HCT116 (cell line): ENCODE data around the gene SLC2A5. TPM values are rescaled to one million over a fixed set of nuclear protein-coding genes. Genes with fewer than 3 reads are reported as not detected.
A peak's percentile ranks its signal among the peaks of the same experiment; 100 is the strongest.

Experiments
- ATAC-seq: fragments of 200-7000 bp; cut with Tn5 transposase; 2 replicates; pipeline ENCODE4 v1.9.1; 2020; ENCODE audit warnings: mild to moderate bottlenecking, moderate library complexity
- BruUV-seq: library from RNA; stranded (reverse); fragments of 400-500 nt; replicated peaks from 2 replicates; lab custom pipeline; 2021; lab: Mats Ljungman, UMichigan
- CTCF ChIA-PET: fragments of 300-600 bp; sonication (Branson Sonifier 250); formaldehyde crosslinking; loops from one replicate; lab custom pipeline; 2021; ENCODE audit warnings: antibody characterized with exemption; lab: Charles Lee
- POLR2A ChIA-PET: fragments of 300-600, 350-600 bp; sonication (Branson Sonifier 250); formaldehyde crosslinking; loops from one replicate; lab custom pipeline; 2021; ENCODE audit warnings: antibody characterized with exemption; lab: Charles Lee
- RAD21 ChIA-PET, 2 experiments: fragments of 300-600 bp; sonication (Branson Sonifier 250); formaldehyde crosslinking; loops; one replicate each; lab custom pipeline; 2023; ENCODE audit warnings: low total read pairs in 2 of 2; ENCODE audit not compliant: uncharacterized antibody in 2 of 2, unreplicated experiment in 2 of 2, low non-redundant PET in 1 of 2; lab: Charles Lee
- DNase-seq: peaks from one replicate; pipeline ENCODE4 v3.0.0-alpha.2; 2010; ENCODE audit warnings: low read depth, low spot score
- H2AFZ ChIP-seq: fragments of 200-600 bp; shearing (Covaris generic), sonication (generic); 2 replicates; pipeline ENCODE4 v1.6.1; 2017; ENCODE audit warnings: low read depth, mixed run types, mixed read lengths, antibody characterized with exemption, low read length; ENCODE audit not compliant: poor library complexity, severe bottlenecking
- H3K27ac ChIP-seq: 2 replicates; pipeline ENCODE4 v1.5.1; 2012; ENCODE audit warnings: low read depth, low read length
- H3K27me3 ChIP-seq: fragments of 200-600 bp; sonication (generic); 2 replicates; pipeline ENCODE4 v1.6.1; 2016; ENCODE audit warnings: mixed run types, low read length, mixed read lengths; ENCODE audit not compliant: insufficient read depth
- H3K36me3 ChIP-seq, 2 experiments: fragments of 200-500 bp in 1 of 2; fragments of 200-600 bp in 1 of 2; sonication (Bioruptor generic) in 1 of 2; sonication (generic) in 1 of 2; 2 replicates each; pipeline versions ENCODE4 v1.5.1 to v1.6.1; 2014 to 2016; ENCODE audit warnings: low read length in 2 of 2, inconsistent platforms in 1 of 2, mixed read lengths in 1 of 2, mixed run types in 1 of 2; ENCODE audit not compliant: insufficient read depth in 2 of 2, control insufficient read depth in 1 of 2
- H3K4me1 ChIP-seq, 2 experiments: fragments of 200-600 bp in 1 of 2; sonication (generic) in 1 of 2; 2 replicates each; pipeline versions ENCODE4 v1.5.1 to v1.6.1; 2012 to 2017; ENCODE audit warnings: low read length in 2 of 2, inconsistent platforms in 1 of 2, mild to moderate bottlenecking in 1 of 2, mixed read lengths in 1 of 2, mixed run types in 1 of 2, moderate library complexity in 1 of 2; ENCODE audit not compliant: insufficient read depth in 2 of 2, control insufficient read depth in 1 of 2
- H3K4me2 ChIP-seq: fragments of 200-600 bp; sonication (generic); 2 replicates; pipeline ENCODE4 v1.6.1; 2017; ENCODE audit warnings: mixed run types, low read length, mixed read lengths
- H3K4me3 ChIP-seq, 2 experiments: fragments of 200-600 bp in 1 of 2; sonication (generic) in 1 of 2; replicated peaks in 1 of 2; 2 replicates each; pipeline ENCODE4 v1.5.1; 2011 to 2016; ENCODE audit warnings: low read length in 2 of 2, control low read depth in 1 of 2, low read depth in 1 of 2, mild to moderate bottlenecking in 1 of 2, mixed read lengths in 1 of 2, mixed run types in 1 of 2
- H3K79me2 ChIP-seq: fragments of 200-600 bp; sonication (generic); 2 replicates; pipeline ENCODE4 v1.6.1; 2017; ENCODE audit warnings: mild to moderate bottlenecking, mixed run types, low read length, moderate library complexity, mixed read lengths; ENCODE audit not compliant: insufficient read depth
- H3K9ac ChIP-seq: fragments of 200-600 bp; sonication (generic); 2 replicates; pipeline ENCODE4 v1.6.1; 2016; ENCODE audit warnings: low read length, mixed read lengths
- H3K9me2 ChIP-seq: fragments of 200-600 bp; sonication (generic), shearing (Covaris generic); 2 replicates; pipeline ENCODE4 v1.6.1; 2017; ENCODE audit warnings: mixed run types, mild to moderate bottlenecking, moderate library complexity; ENCODE audit not compliant: insufficient read depth
- H3K9me3 ChIP-seq, 2 experiments: fragments of 200-500 bp in 1 of 2; fragments of 200-600 bp in 1 of 2; sonication (Bioruptor generic) in 1 of 2; sonication (generic) in 1 of 2; 2 replicates each; pipeline ENCODE4 v1.6.1; 2014 to 2017; ENCODE audit warnings: low read length in 2 of 2, mixed read lengths in 2 of 2, inconsistent platforms in 1 of 2, low read depth in 1 of 2, mild to moderate bottlenecking in 1 of 2, mixed run types in 1 of 2, moderate library complexity in 1 of 2; ENCODE audit not compliant: control insufficient read depth in 1 of 2, insufficient read depth in 1 of 2
- H4K20me1 ChIP-seq: fragments of 200-600 bp; sonication (generic), shearing (Covaris generic); 2 replicates; pipeline ENCODE4 v1.6.1; 2017; ENCODE audit warnings: mixed run types, mild to moderate bottlenecking, moderate library complexity; ENCODE audit not compliant: insufficient read depth
- CBX3 ChIP-seq: IDR thresholded peaks from 2 replicates; pipeline ENCODE4 v1.6.1; 2012; ENCODE audit warnings: low read depth
- CTCF ChIP-seq, 3 experiments: fragments of 200-600 bp in 1 of 3; sonication (generic) in 1 of 3; IDR thresholded peaks in 2 of 3; conservative IDR thresholded peaks in 1 of 3; 2 replicates each; pipeline ENCODE4 v1.5.1; 2012 to 2017; ENCODE audit warnings: low read depth in 2 of 3, low read length in 2 of 3, antibody characterized with exemption in 1 of 3, borderline replicate concordance in 1 of 3, control low read depth in 1 of 3, mild to moderate bottlenecking in 1 of 3, mixed read lengths in 1 of 3, mixed run types in 1 of 3, moderate library complexity in 1 of 3; ENCODE audit not compliant: insufficient read depth in 1 of 3
- RAD21 ChIP-seq: IDR thresholded peaks from 2 replicates; pipeline ENCODE4 v1.6.1; 2012; ENCODE audit warnings: low read depth, mild to moderate bottlenecking
- SP1 ChIP-seq: IDR thresholded peaks from 2 replicates; pipeline ENCODE4 v1.6.1; 2012; ENCODE audit warnings: low read depth
- SRF ChIP-seq: IDR thresholded peaks from 2 replicates; pipeline ENCODE4 v1.6.1; 2012; ENCODE audit warnings: low read depth
- ZFX ChIP-seq: fragments of 450-650 bp; IDR thresholded peaks from 2 replicates; pipeline ENCODE4 v1.6.1; 2017
- ZNF274 ChIP-seq: fragments of 200-500 bp; sonication (Bioruptor generic); IDR thresholded peaks from 2 replicates; pipeline ENCODE4 v1.6.1; 2014; ENCODE audit warnings: mild to moderate bottlenecking, low read depth, low read length, inconsistent platforms
- intact Hi-C: fragments of 100-400 bp; cut with micrococcal nuclease; formaldehyde crosslinking; loops from 2 replicates; pipeline ENCODE4 v1.10.0; 2022
- total RNA-seq: library from RNA; stranded (reverse); gene quantifications from one replicate; pipeline ENCODE4 v1.2.1, GENCODE V29; 2021; ENCODE audit not compliant: unreplicated experiment

The SLC2A5 gene
- total RNA-seq, 1 experiment from 2014 or later = not detected

- Histone ChIP-seq H3K4me3 (no peak overlapping the region), H3K4me2 (peak overlapping the region; percentile 30), H2AFZ (peak overlapping the region; percentile 77), H3K27ac (no peak overlapping the region), H3K4me1 (peaks cover 0 to 12% of the 10 kb centered on the region in 2 experiments; a peak in 3 of 4 replicates), H3K9me3 (no peaks in the 10 kb centered on the region), H4K20me1 (no peaks in the 10 kb centered on the region), H3K9me2 (no peaks in the 10 kb centered on the region), H3K79me2 (no peaks in the 10 kb centered on the region), H3K36me3 (no peaks in the 10 kb centered on the region), H3K27me3 (no peaks in the 10 kb centered on the region), H3K9ac (no peak overlapping the region)
- CTCF ChIA-PET = interaction anchor here (0.6 to 2.3 kb wide), 34 partner anchors 9 to 927 kb away, joined by 3 to 62 read pairs (median 4); partner anchors contain the start of gene ENO1
- TF ChIP-seq CTCF (IDR thresholded peaks at IDR 0.05 in 2 of 3, conservative IDR thresholded peaks at IDR 0.05 in 1 of 3; ENCODE audit: borderline replicate concordance in 1 of 3, insufficient read depth in 1 of 3, low read depth in 2 of 3, low read length in 2 of 3) (peak; percentile 78 to 96 (median 93)), RAD21 (peak; percentile 87), ZFX (no peak), SP1 (no peak), SRF (no peak), CBX3 (no peak), ZNF274 (no peak)
- intact Hi-C loops = loop anchor here (1.0 kb wide), 1 partner anchor 87 kb away; no protein-coding TSS in a partner anchor
- peak; percentile 85 for ATAC-seq
- BruUV-seq = no TSS peak
- DNase-seq = peak; percentile 72
- RAD21 ChIA-PET = interaction anchor here (0.5 to 1.2 kb wide), 12 partner anchors 15 to 661 kb away, joined by 3 to 11 read pairs (median 4); no protein-coding TSS in a partner anchor
- POLR2A ChIA-PET = interaction anchor here (0.7 to 1.0 kb wide), 5 partner anchors 15 to 126 kb away, joined by 3 to 5 read pairs (median 3); partner anchors contain the start of gene ENO1
These were observed 64.6 kb downstream of the SLC2A5 start for GRCh38 chr1:9004700-9005394.
